HG03108 (cell line): ENCODE measurements around the gene P4HTM.
A peak's percentile ranks its signal among the peaks of the same experiment; 100 is the strongest.

Experiments
- ATAC-seq: cut with Tn5 transposase; IDR thresholded peaks from one replicate; pipeline ENCODE4 v1.9.1; 2021; ENCODE audit warnings: moderate library complexity; ENCODE audit not compliant: unreplicated experiment

P4HTM gene

GRCh38 chr3:48989796-48990635 is at the start of gene P4HTM:
Gene P4HTM (plus strand): TSS chr3:48990241. CDS start chr3:48990257, 16 bp downstream.
- ATAC-seq, result peak; percentile 56

GRCh38 chr3:48945432-48945831 is 44.6 kb upstream of the P4HTM start:
- ATAC-seq, result no peak

GRCh38 chr3:48945891-48946549 is 44.0 kb upstream of the P4HTM start:
- ATAC-seq, result peak; percentile 35

- ATAC-seq, result no peak
Observed at GRCh38 chr3:48949376-48949717, 40.7 kb upstream of the P4HTM start.

- ATAC-seq, result no peak
Observed at GRCh38 chr3:48950051-48950450, 40.0 kb upstream of the P4HTM start.

GRCh38 chr3:48951764-48952163 is 38.3 kb upstream of the P4HTM start:
- no peak for ATAC-seq

- no peak for ATAC-seq
Observed at GRCh38 chr3:48952510-48953118, 37.4 kb upstream of the P4HTM start.

- no peak for ATAC-seq
Observed at GRCh38 chr3:48957006-48957705, 32.9 kb upstream of the P4HTM start.

GRCh38 chr3:48960841-48961413 is 29.1 kb upstream of the P4HTM start:
- peak; percentile 47 for ATAC-seq

GRCh38 chr3:48962340-48962739 is 27.7 kb upstream of the P4HTM start:
- no peak for ATAC-seq

- no peak for ATAC-seq
Observed at GRCh38 chr3:48962939-48963338, 27.1 kb upstream of the P4HTM start.

GRCh38 chr3:48963591-48963990 is 26.4 kb upstream of the P4HTM start:
- no peak for ATAC-seq

- no peak for ATAC-seq
Observed at GRCh38 chr3:48966367-48966766, 23.7 kb upstream of the P4HTM start.

- ATAC-seq, result no peak
Observed at GRCh38 chr3:48966876-48967361, 23.1 kb upstream of the P4HTM start.

GRCh38 chr3:48970586-48970985 is 19.5 kb upstream of the P4HTM start:
- ATAC-seq, result no peak

- no peak for ATAC-seq
Observed at GRCh38 chr3:48974076-48974864, 15.8 kb upstream of the P4HTM start.

- ATAC-seq, result no peak
Observed at GRCh38 chr3:48979451-48979850, 10.6 kb upstream of the P4HTM start.

GRCh38 chr3:48980295-48980694 is 9.7 kb upstream of the P4HTM start:
- no peak for ATAC-seq

- ATAC-seq, result no peak
Observed at GRCh38 chr3:48982016-48982415, 8.0 kb upstream of the P4HTM start.

GRCh38 chr3:48982686-48983085 is 7.4 kb upstream of the P4HTM start:
- ATAC-seq, result no peak
